Renal pelvis (tissue), 4 donors: ENCODE measurements around the gene ASTN2. TPM values are rescaled to one million over a fixed set of nuclear protein-coding genes. Genes with fewer than 3 reads are reported as not detected.
"Not testable (repeated sequence)": the region's sequence is repeated elsewhere in the genome, so short reads cannot be mapped to it uniquely, and the experiment has no call there.

ENCODE experiments used
- DNase-seq: peaks from one replicate; pipeline ENCODE4 v3.0.0-alpha.2; 2013
- polyA plus RNA-seq, 3 donors: library from polyadenylated mRNA; unstranded; fragments of 120-200 nt; gene quantifications; one replicate each; pipeline ENCODE4 v1.2.1, GENCODE V29; 2013; ENCODE audit not compliant: insufficient read length in 3 of 3

The ASTN2 gene
- polyA plus RNA-seq, 3 donors, result 14.8 to 16.2 (median 15.9) TPM

- DNase-seq, result no peak
Measured at GRCh38 chr9:116701940-116702642, 712.8 kb downstream of the ASTN2 start.

GRCh38 chr9:116700882-116701865, 713.7 kb downstream of the ASTN2 start:
- no peak for DNase-seq

GRCh38 chr9:116700279-116700678, 714.6 kb downstream of the ASTN2 start:
- DNase-seq, result no peak

GRCh38 chr9:116697887-116698286, 717.0 kb downstream of the ASTN2 start:
- no peak for DNase-seq

DNA sequence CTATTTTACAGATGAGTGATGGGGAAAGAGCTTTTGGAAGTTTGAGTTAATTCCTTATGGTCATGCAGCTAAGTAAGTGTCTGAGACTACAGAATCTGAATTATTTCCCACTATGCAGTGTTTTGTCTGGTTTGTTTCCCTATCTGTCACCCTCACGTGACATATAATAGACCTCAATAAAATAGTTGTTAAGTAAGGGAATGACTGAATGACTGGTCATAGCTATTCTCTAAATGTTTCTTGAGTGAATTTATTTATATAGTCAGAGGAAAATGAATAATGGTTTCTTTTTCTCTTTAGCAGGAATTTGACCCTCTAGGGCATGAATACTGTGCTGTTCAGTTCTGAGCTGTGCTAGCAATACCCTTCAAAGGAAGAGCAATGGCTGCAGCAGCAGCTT, 717.5 kb downstream of the ASTN2 start:
- DNase-seq, result no peak

DNA sequence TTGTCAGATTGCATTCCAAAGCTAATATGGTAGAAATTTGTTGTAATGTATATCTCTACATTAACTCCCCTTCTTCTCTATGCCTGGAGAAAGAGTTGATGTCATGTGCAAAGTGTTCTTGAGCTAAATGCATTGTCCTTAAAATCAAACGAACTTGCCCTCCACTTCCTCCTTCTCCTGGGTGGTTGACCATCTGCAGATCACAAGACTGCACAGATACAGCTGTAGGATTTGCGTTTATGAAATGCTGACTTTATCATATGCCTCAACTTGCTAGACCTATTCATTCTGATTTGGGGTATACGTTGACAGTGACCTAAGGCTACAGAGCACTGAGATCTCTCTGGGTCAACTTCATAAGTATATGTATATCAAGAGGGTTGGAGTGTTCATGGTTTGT, 719.4 kb downstream of the ASTN2 start:
- DNase-seq, result no peak

DNA sequence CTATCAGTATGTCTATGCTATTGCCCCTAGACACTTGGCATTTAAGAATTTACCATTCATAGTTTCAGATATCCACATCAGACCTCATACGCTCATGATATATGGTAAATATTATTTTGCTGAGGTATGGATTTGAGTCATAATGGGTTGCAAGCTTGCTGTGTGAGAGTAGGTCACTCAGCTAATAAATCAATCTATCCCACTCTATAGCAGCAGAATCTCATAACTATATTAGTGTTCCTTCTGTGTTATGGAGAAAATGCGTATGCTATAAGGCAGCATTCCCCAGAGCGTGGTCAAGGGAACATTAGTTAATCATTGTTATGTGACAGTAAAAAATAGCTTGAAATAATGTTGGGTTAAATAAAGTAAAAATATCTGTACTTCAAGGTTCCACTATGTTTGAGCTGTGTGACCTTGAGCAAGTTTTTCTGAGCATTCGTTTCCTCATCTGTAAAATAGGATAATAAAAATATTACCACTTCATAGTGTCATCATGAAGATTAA, 720.0 kb downstream of the ASTN2 start:
- no peak for DNase-seq

DNA sequence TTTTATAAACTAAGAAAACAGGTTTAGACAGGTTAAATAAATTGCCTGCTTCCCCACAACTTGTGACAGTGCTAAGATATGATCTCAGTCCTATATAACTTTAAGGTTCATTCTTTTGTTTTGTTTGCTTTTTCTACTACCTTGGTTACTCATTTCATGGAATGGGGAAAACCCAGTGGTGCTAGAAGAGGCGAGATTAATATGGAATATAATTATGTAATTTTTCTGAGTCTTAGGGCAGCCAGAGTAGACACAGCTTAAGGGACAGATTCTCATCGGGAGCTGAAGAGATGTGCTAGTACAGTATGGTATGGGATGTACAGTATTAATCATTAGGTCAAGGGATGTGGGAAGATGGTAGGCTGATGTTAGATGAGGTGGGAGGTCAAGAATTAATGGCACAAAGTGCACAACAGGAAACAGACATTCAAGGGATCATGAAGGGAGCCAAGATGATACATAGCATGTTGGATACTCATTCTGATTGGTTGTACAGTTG, 721.6 kb downstream of the ASTN2 start:
- no peak for DNase-seq

GRCh38 chr9:116692616-116693015, 722.2 kb downstream of the ASTN2 start:
- DNase-seq, result no peak

- no peak for DNase-seq
Measured at GRCh38 chr9:116691607-116692006, 723.2 kb downstream of the ASTN2 start.

GRCh38 chr9:116690805-116691204, 724.1 kb downstream of the ASTN2 start:
- DNase-seq, result not testable (repeated sequence)

GRCh38 chr9:116689486-116690032, 725.3 kb downstream of the ASTN2 start:
- DNase-seq, result no peak

DNA sequence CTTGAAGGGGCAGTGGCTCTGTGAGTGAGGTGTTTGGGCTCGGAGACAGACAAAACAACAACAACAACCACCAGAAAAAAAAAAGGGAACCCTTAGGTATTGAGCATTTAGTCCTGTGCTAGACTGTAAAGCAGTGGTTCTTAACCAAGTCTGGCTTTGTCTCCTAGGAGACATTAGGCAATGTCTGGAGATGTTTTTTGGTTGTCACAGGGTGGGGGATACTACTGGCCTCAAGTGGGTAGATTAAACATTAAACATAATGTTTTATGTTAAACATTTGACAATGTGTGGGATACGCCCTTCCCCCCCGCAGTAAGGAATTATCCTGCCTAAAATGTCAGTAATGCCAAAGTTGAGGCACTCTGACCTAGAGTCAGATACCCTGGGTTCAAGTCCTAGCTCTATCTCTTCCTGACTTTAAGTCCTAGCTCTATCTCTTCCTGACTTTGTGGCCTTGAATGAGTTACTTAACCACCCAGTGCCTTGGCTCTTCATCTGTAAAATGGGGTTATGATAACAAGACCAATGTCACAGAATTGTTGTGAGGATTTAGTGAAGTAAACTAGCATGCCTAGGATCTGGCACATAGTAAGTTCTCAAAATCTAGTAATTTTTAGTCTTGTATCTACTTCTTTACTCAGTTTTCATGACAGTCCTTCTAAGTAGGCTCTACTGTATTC, 725.9 kb downstream of the ASTN2 start:
- no peak for DNase-seq

DNA sequence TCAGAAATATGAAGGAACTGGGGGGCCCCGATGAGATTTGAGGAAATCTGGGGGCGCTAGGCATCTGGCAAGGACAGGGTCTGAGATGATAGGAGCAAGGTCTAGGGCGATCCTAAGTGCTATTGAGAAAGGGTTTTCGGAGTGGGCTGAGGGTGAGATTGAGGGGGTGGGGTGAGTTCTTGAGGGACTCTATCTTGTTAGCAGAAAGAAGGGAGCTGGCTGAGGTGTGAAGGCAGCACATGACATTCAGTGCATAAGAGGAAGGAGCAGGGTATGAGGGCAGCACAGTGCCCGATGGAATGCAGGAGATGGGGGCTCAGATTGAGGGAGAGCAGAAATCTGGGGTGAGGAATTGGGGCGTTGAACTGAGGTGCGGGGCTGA, 727.1 kb downstream of the ASTN2 start:
- DNase-seq, result no peak

GRCh38 chr9:116687074-116687753, 727.6 kb downstream of the ASTN2 start, which contains the start of gene TRIM32:
Gene TRIM32, plus strand, starts transcription at chr9:116687305. Its CDS starts 10,438 bp downstream, at chr9:116697743.
- DNase-seq, result peak; percentile 91

- DNase-seq, result no peak
Measured at GRCh38 chr9:116686693-116687073, 728.2 kb downstream of the ASTN2 start.

GRCh38 chr9:116686135-116686534, 728.7 kb downstream of the ASTN2 start:
- no peak for DNase-seq

DNA sequence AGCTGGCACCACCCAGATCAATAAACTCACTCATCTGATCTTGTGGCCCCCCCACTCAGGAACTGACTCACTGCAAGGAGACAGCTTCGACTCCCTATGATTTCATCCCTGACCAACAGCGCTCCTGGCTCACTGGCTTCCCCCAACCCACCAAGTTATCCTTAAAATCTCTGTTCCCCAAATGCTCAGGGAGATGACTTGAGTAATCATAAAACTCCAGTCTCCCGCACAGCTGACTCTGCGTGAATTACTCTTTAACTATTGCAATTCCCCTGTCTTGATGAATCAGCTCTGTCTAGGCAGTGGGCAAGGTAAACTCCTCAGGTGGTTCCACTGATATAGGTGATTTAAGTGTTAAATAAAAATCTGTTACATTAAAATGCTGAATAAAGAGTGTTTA, 729.7 kb downstream of the ASTN2 start:
- DNase-seq, result no peak

GRCh38 chr9:116683535-116683934, 731.3 kb downstream of the ASTN2 start:
- no peak for DNase-seq

GRCh38 chr9:116674210-116674980, 740.5 kb downstream of the ASTN2 start:
- DNase-seq, result no peak
